ENCODE measurements around the gene TOB1. TPM values are rescaled to one million over a fixed set of nuclear protein-coding genes. Genes with fewer than 3 reads are reported as not detected.

The TOB1 gene
- polyA plus RNA-seq, 1 of the 3 experiments (the other 2 are of a cell fraction): 19.3 TPM

GRCh38 chr17:50884439-50885311, 18.5 kb upstream of the TOB1 start:
- POLR2A ChIA-PET: interaction anchor here (1.1 to 2.7 kb wide), 2 partner anchors 18 to 21 kb away, joined by 4 to 16 read pairs; partner anchors contain the start of gene TOB1
- CTCF ChIA-PET: interaction anchor here (0.7 to 1.9 kb wide), 8 partner anchors 10 to 72 kb away, joined by 3 to 6 read pairs (median 3); partner anchors contain the start of gene TOB1

GRCh38 chr17:50883850-50884438, 17.8 kb upstream of the TOB1 start:
- CTCF ChIA-PET: interaction anchor here (0.7 to 1.9 kb wide), 3 partner anchors 12 to 20 kb away, joined by 3 to 6 read pairs (median 4); no protein-coding TSS in a partner anchor
- Histone ChIP-seq H3K4me3 (ENCODE audit: low read depth in 2 of 2, low read length in 1 of 2) (no peak overlapping the region), H3K27ac (ENCODE audit: low read depth in 2 of 2, low read length in 1 of 2) (no peak overlapping the region), H3K27me3 (ENCODE audit: insufficient read depth) (no peaks in the 10 kb centered on the region), H2AFZ (ENCODE audit: low read depth) (no peak overlapping the region), H3K9ac (no peak overlapping the region), H4K20me1 (ENCODE audit: insufficient read depth) (no peaks in the 10 kb centered on the region), H3K36me3 (replicated peaks in 1 of 2; ENCODE audit: control insufficient read depth in 1 of 2, insufficient read depth in 2 of 2, low read length in 1 of 2) (no peaks in the 10 kb centered on the region), H3F3A (replicated peaks; ENCODE audit: insufficient read depth) (no peaks in the 10 kb centered on the region), H3K9me2 (no peaks in the 10 kb centered on the region), H3K4me1 (ENCODE audit: control insufficient read depth in 1 of 2, insufficient read depth in 2 of 2, low read depth in 1 of 2, low read length in 1 of 2) (no peaks in the 10 kb centered on the region; a peak in 1 of 4 replicates), H3K9me3 (0 out of 2 replicates have a peak, but pooled peaks cover 4% of the 10 kb centered on the region), H3K4me2 (no peak overlapping the region), H3K79me2 (ENCODE audit: insufficient read depth) (no peaks in the 10 kb centered on the region)
- WGBS (ENCODE audit: low lambda C conversion rate): 86% methylated on average over 5 of the region's 5 CpGs
- DNase-seq: no peak
- TF ChIP-seq JUND (IDR thresholded peaks at IDR 0.05) (no peak), REST (IDR thresholded peaks at IDR 0.05; ENCODE audit: low read depth, low read length) (no peak), SMC3 (IDR thresholded peaks at IDR 0.05; ENCODE audit: low read depth, low read length) (no peak), PBX3 (IDR thresholded peaks at IDR 0.05) (no peak), MEF2A (IDR thresholded peaks at IDR 0.05; ENCODE audit: borderline replicate concordance, low read depth) (no peak)
- POLR2A ChIA-PET: interaction anchor here (2.7 kb wide), 1 partner anchor 17 kb away, joined by 16 read pairs; the partner anchor contains the start of gene TOB1

More at GRCh38 chr17:50884439-50885311, 18.5 kb upstream of the TOB1 start:
- no peak overlapping the region for H3K4me2 ChIP-seq
- no peak overlapping the region for H3K27ac ChIP-seq (ENCODE audit: low read depth in 2 of 2, low read length in 1 of 2)
- 0 out of 2 replicates have a peak, but pooled peaks cover 4% of the 10 kb centered on the region for H3K9me3 ChIP-seq
- no peaks in the 10 kb centered on the region for H3K36me3 ChIP-seq (replicated peaks in 1 of 2; ENCODE audit: control insufficient read depth in 1 of 2, insufficient read depth in 2 of 2, low read length in 1 of 2)
- H3K4me3 ChIP-seq (ENCODE audit: low read depth in 2 of 2, low read length in 1 of 2): no peak overlapping the region
- no peaks in the 10 kb centered on the region for H4K20me1 ChIP-seq (ENCODE audit: insufficient read depth)
- no peaks in the 10 kb centered on the region for H3K9me2 ChIP-seq
- H2AFZ ChIP-seq (ENCODE audit: low read depth): no peak overlapping the region
- TF ChIP-seq FOSL2 (IDR thresholded peaks at IDR 0.05; ENCODE audit: borderline replicate concordance, low read depth) (no peak), USF1 (IDR thresholded peaks at IDR 0.05; ENCODE audit: borderline replicate concordance, low read depth) (no peak), USF2 (IDR thresholded peaks at IDR 0.05; ENCODE audit: borderline replicate concordance, low read depth, low read length) (no peak), RXRA (IDR thresholded peaks at IDR 0.05; ENCODE audit: borderline replicate concordance, low read depth) (no peak), PBX3 (IDR thresholded peaks at IDR 0.05) (no peak), RFX5 (IDR thresholded peaks at IDR 0.05; ENCODE audit: low read length) (no peak), NRF1 (IDR thresholded peaks at IDR 0.05; ENCODE audit: low read depth, low read length) (no peak), EZH2phosphoT487 (IDR thresholded peaks at IDR 0.05; ENCODE audit: borderline replicate concordance, low read depth) (no peak), SIN3A (IDR thresholded peaks at IDR 0.05; ENCODE audit: borderline replicate concordance, low read depth, low read length) (no peak)
- H3F3A ChIP-seq (replicated peaks; ENCODE audit: insufficient read depth): no peaks in the 10 kb centered on the region
- no peaks in the 10 kb centered on the region for H3K79me2 ChIP-seq (ENCODE audit: insufficient read depth)
- H3K4me1 ChIP-seq (ENCODE audit: control insufficient read depth in 1 of 2, insufficient read depth in 2 of 2, low read depth in 1 of 2, low read length in 1 of 2): peaks cover 0 to 2% of the 10 kb centered on the region in 2 experiments; a peak in 1 of 4 replicates
- H3K9ac ChIP-seq: no peak overlapping the region
- no peak for DNase-seq
- 82% methylated on average over 8 of the region's 8 CpGs for WGBS (ENCODE audit: low lambda C conversion rate)
- H3K27me3 ChIP-seq (ENCODE audit: insufficient read depth): no peaks in the 10 kb centered on the region
